ENCODE data around the gene AGAP1.

AGAP1 gene

DNA sequence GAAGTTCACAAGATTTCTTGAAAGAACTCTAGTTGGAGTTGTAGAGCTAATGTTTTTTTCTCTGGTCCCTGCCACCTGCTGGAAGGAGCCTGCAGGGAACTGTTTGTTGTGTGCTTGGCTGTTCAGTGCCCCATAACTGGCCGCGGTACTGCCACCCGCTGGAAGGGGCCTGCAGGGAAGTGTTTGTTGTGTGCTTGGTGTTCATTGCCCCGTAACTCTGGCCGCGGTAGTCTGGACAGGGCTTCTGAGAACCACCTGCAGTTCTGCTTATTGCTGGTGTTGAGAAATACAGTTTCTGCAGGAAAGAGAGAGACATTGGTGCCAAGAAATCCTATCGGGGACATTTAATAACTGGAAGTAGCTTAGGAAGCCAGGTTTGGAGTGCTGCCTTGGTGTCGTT is 58.1 kb downstream of the AGAP1 start:
- Mint-ChIP-seq H3K9me3 (no peaks in the 10 kb centered on the region), H3K36me3 (ENCODE audit: low read depth) (no peaks in the 10 kb centered on the region), H3K4me1 (ENCODE audit: low read depth) (no peaks in the 10 kb centered on the region), H3K27ac (no peak overlapping the region), H3K4me3 (no peak overlapping the region), H3K27me3 (ENCODE audit: low read depth) (peaks cover 6% of the 10 kb centered on the region)

DNA sequence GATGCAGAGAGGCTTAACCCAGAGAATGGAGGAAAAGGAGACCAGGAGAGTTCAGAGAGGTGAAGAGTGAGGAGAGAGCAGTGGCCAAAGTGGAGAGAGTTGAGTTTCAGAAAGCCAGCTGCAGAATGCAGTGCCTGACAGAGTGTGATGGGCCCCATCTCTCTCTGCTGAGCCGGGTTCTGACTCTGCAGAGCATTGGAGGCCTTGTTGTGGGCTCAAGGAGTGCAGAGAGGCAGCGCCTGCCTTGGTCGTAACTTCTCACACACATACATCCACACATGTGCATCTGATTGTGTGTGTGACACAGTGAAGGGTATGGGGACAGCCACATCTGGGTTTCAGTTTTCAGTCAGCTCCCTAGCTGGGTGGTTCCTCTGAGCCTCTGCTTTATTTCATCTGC is 58.8 kb downstream of the AGAP1 start:
- no peaks in the 10 kb centered on the region for H3K4me1 Mint-ChIP-seq (ENCODE audit: low read depth)
- H3K9me3 Mint-ChIP-seq = no peaks in the 10 kb centered on the region
- no peak overlapping the region for H3K27ac Mint-ChIP-seq
- H3K27me3 Mint-ChIP-seq (ENCODE audit: low read depth) = peaks cover 6% of the 10 kb centered on the region
- no peaks in the 10 kb centered on the region for H3K36me3 Mint-ChIP-seq (ENCODE audit: low read depth)
- no peak overlapping the region for H3K4me3 Mint-ChIP-seq

DNA sequence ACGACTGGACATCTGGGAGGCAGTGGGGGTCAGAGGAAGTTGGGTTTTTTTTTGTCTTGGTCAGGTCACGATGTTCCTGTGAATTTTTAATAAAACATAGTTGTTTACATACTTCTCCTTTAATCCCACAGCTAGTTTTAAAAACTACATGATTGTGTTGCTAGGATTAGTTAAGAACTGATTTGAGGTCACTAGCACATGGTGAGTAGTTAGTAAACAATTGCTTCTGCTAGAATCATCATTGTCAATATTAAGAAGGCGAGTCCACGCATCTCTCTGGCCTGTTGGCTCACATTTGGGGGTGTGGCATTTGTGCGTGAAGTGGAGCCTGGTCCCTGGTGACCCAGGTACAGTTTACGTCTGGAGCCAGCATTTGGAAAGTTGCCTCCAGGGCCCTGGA is 59.4 kb downstream of the AGAP1 start:
- Mint-ChIP-seq H3K9me3 (no peaks in the 10 kb centered on the region), H3K27me3 (ENCODE audit: low read depth) (peaks cover 6% of the 10 kb centered on the region), H3K4me1 (ENCODE audit: low read depth) (no peaks in the 10 kb centered on the region), H3K27ac (no peak overlapping the region), H3K4me3 (no peak overlapping the region), H3K36me3 (ENCODE audit: low read depth) (no peaks in the 10 kb centered on the region)

DNA sequence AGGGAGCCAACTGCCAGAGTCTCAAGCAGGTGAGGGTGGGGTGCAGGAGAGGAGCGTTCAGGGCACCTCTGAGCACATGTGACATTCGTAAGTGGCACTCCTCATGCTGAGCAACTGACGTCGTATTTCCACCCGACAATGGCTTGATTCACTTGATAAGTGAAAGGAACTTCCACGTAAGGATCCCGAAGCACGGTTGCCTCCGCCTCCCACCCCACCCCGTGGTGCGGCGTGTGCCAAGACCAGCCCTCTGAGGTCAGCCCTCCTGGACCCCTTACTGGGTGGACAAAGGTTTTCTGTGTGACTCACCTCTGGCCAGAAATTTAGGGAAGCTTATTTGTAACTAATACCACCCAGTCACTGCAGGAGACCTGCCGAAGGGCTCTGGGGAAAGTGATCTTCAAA is 59.9 kb downstream of the AGAP1 start:
- H3K4me1 Mint-ChIP-seq (ENCODE audit: low read depth) = no peaks in the 10 kb centered on the region
- H3K27me3 Mint-ChIP-seq (ENCODE audit: low read depth) = peaks cover 6% of the 10 kb centered on the region
- H3K9me3 Mint-ChIP-seq = no peaks in the 10 kb centered on the region
- no peaks in the 10 kb centered on the region for H3K36me3 Mint-ChIP-seq (ENCODE audit: low read depth)
- no peak overlapping the region for H3K4me3 Mint-ChIP-seq
- no peak overlapping the region for H3K27ac Mint-ChIP-seq

DNA sequence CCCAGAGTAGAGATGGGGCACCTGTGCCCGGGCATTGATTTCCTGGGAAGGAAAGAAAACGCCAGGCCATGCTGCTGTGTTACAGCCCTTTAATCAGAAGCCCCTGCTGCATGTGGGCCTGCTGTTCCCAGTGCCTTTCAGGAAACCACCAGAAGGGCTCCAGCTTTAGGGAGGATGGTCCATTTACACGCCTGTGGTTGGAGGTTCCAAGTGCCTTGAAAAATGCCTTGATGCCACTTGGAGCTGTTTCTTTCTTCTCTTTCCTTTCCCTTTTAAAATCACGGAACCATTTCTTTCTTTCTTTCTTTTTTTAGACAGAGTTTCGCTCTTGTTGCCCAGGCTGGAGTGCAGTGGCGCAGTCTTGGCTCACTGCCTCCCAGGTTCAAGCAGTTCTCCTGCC is 60.5 kb downstream of the AGAP1 start:
- Mint-ChIP-seq H3K4me3 (no peak overlapping the region), H3K4me1 (ENCODE audit: low read depth) (no peaks in the 10 kb centered on the region), H3K36me3 (ENCODE audit: low read depth) (no peaks in the 10 kb centered on the region), H3K27me3 (ENCODE audit: low read depth) (peaks cover 6% of the 10 kb centered on the region), H3K9me3 (no peaks in the 10 kb centered on the region), H3K27ac (no peak overlapping the region)

DNA sequence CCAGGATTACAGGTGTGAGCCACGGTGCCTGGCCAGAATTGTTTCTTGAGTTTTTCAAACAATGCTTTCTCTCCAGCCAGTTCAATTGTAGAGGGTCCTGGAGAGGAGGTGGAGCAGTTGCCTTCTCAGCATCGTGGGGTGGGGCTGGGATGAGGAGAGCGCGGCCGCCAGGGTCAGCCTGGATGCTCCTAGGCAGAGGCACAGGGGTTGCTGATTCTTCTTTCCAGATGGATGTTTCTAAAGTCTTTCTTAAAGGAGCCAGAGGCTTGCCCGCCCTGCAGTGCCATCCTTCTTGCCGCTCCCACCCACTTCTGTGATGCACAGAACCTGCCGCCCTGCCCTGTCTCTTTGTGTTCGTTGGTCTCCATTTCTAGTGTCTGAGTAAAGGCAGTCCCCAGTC is 61.1 kb downstream of the AGAP1 start:
- H3K4me3 Mint-ChIP-seq = no peak overlapping the region
- no peaks in the 10 kb centered on the region for H3K36me3 Mint-ChIP-seq (ENCODE audit: low read depth)

DNA sequence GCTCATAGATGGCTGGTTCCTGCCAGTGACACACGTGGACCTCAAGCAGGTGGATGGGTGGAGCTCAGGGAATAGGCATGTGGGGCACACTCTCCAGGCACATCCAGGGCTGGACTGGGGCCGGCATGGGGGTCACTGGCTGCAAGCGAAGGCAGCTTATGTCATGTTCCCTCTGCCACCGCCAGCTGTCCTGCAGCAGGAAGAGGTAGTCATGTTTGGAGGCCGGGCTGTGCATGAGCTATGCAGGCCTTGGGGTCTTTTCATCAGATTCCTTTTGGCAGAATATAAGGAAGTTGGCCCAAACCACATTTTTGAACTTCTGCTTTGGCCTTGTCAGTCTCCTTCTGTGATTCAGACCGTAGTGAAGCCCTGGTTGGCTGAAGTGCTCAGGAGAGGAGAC is 61.5 kb downstream of the AGAP1 start:
- Mint-ChIP-seq H3K4me3 (no peak overlapping the region), H3K4me1 (ENCODE audit: low read depth) (no peaks in the 10 kb centered on the region), H3K9me3 (no peaks in the 10 kb centered on the region), H3K27me3 (ENCODE audit: low read depth) (peaks cover 6% of the 10 kb centered on the region), H3K27ac (no peak overlapping the region), H3K36me3 (ENCODE audit: low read depth) (no peaks in the 10 kb centered on the region)

More for the DNA sequence above, 61.1 kb downstream of the AGAP1 start:
- peaks cover 6% of the 10 kb centered on the region for H3K27me3 Mint-ChIP-seq (ENCODE audit: low read depth)
- H3K27ac Mint-ChIP-seq = no peak overlapping the region
- no peaks in the 10 kb centered on the region for H3K9me3 Mint-ChIP-seq
- H3K4me1 Mint-ChIP-seq (ENCODE audit: low read depth) = no peaks in the 10 kb centered on the region

DNA sequence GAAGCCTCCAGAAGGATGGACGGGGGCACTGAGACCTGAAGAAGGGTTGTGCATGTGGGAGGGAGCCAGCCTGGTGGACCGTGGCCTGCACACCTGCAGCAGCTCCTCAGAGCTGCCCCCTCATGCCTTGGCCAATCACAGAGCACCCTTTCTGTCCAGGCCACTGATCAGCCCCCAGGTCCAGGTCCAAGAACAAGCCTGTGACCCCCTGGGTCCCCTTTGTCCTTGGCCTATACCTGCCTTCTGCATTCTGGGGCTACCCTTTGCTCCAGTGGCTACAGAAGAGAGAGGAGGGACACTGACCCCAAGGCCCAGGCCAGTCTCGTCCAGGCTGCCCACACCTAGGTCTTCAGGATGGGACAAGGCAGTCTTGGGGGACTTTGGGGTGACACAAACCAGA is 62.2 kb downstream of the AGAP1 start:
- no peaks in the 10 kb centered on the region for H3K4me1 Mint-ChIP-seq (ENCODE audit: low read depth)
- H3K27ac Mint-ChIP-seq = no peak overlapping the region
- H3K9me3 Mint-ChIP-seq = no peaks in the 10 kb centered on the region
- peaks cover 6% of the 10 kb centered on the region for H3K27me3 Mint-ChIP-seq (ENCODE audit: low read depth)
- no peaks in the 10 kb centered on the region for H3K36me3 Mint-ChIP-seq (ENCODE audit: low read depth)
- no peak overlapping the region for H3K4me3 Mint-ChIP-seq

DNA sequence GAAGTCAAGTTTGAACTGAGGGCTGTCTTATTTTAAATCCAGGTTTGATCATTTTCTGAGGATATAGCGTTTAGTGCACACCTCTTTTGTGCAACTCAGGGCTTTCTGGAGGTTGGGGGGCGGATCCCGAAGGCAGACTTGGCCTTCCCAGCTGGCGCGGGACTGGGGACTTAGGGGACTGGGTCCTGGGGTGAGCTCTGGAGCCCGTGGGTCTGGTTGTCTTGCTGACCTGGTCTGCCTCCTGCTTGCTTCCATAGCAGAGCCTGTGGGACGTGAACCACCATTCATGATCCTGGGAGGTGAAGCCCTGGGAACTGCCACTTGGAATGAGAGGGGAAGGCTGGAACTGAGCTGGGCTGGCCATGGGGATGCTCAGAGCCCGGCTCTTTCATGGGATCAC is 63.1 kb downstream of the AGAP1 start:
- H3K4me1 Mint-ChIP-seq (ENCODE audit: low read depth) = no peaks in the 10 kb centered on the region
- no peaks in the 10 kb centered on the region for H3K36me3 Mint-ChIP-seq (ENCODE audit: low read depth)
- no peaks in the 10 kb centered on the region for H3K9me3 Mint-ChIP-seq
- no peak overlapping the region for H3K27ac Mint-ChIP-seq
- H3K4me3 Mint-ChIP-seq = no peak overlapping the region
- H3K27me3 Mint-ChIP-seq (ENCODE audit: low read depth) = peaks cover 4% of the 10 kb centered on the region

DNA sequence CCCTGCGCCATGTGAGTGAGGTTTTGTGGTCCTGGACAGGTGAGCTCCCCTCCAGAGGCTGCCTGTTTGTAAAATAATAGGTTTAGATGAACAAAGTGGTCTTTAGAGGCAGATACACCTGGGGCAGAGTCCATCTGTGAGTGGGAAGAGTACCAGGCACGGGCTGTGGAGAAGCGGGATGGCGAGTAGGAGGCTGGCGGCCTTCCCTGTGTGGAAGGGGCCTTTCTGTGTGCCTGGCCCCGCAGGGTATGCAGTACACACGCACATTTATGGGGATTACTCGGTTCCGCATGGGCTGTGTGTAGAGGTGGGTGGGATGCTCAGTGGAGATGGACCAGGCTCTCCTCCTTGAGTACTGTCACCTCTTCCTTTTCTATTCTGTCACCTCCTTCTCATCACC is 64.1 kb downstream of the AGAP1 start:
- Mint-ChIP-seq H3K4me1 (ENCODE audit: low read depth) (no peaks in the 10 kb centered on the region), H3K4me3 (no peak overlapping the region), H3K27ac (no peak overlapping the region), H3K27me3 (ENCODE audit: low read depth) (no peaks in the 10 kb centered on the region), H3K9me3 (no peaks in the 10 kb centered on the region), H3K36me3 (ENCODE audit: low read depth) (no peaks in the 10 kb centered on the region)

DNA sequence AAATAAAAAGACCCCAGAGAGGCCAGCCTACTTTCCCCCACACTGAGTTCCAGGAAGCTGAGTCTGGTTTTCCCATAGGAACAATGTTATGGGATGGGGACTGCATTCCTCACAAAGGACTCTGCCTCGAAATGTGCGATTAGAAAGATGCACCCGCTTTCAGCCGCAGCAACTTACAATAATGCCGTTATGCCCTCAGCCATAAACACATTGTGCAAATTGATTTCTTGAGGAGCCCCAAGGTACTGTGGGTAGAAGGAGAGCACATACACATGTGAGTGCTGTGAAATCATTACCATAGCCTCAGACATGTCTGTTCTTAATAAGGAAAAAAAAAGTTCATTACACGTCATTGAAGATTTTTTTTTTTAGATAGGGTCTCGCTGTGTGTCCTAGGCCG is 64.7 kb downstream of the AGAP1 start:
- no peaks in the 10 kb centered on the region for H3K27me3 Mint-ChIP-seq (ENCODE audit: low read depth)
- no peaks in the 10 kb centered on the region for H3K9me3 Mint-ChIP-seq
- H3K36me3 Mint-ChIP-seq (ENCODE audit: low read depth) = no peaks in the 10 kb centered on the region
- no peak overlapping the region for H3K27ac Mint-ChIP-seq
- no peak overlapping the region for H3K4me3 Mint-ChIP-seq
- H3K4me1 Mint-ChIP-seq (ENCODE audit: low read depth) = no peaks in the 10 kb centered on the region

DNA sequence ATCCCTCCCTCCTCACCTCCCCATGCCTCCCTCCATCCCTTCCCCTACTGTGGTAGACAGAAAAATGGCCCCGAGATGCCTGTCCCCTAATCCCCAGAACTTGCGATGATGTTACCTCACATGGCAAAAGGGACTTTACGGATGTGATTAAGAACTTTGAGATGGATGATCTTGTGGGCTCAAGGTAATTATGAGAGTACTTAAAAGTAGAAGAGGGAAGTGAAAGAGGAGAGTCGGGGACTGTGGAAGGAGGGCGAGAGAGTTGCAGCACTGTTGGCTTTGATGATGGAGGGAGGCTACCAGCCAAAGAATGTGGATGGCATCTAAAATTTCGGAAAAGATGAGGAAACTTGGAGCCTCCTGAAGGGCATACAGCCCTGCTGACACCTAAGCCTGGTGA is 66.5 kb downstream of the AGAP1 start:
- no peaks in the 10 kb centered on the region for H3K36me3 Mint-ChIP-seq (ENCODE audit: low read depth)
- H3K27ac Mint-ChIP-seq = no peak overlapping the region
- no peaks in the 10 kb centered on the region for H3K4me1 Mint-ChIP-seq (ENCODE audit: low read depth)
- no peaks in the 10 kb centered on the region for H3K9me3 Mint-ChIP-seq
- H3K27me3 Mint-ChIP-seq (ENCODE audit: low read depth) = no peaks in the 10 kb centered on the region
- no peak overlapping the region for H3K4me3 Mint-ChIP-seq

DNA sequence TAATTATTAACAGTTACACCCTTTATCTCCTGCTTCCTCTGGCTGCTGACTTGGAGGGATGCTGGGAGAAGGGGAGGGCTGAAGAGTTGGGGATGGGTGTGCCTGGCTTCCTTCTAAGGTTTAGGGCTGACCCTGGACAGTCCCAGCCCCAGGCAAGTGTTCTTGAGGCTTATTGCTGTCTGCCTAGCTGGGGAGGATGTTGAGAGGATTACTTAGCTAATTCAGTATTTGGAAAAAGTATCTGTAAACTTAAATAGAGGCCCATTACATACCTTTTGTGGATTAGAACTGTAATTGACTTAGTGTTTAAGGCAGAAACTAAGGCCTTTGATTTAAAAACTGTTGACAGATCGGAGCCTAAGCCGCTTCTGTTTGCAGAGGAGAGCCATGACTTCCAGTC is 67.6 kb downstream of the AGAP1 start:
- Mint-ChIP-seq H3K27ac (no peak overlapping the region), H3K36me3 (ENCODE audit: low read depth) (no peaks in the 10 kb centered on the region), H3K9me3 (no peaks in the 10 kb centered on the region), H3K27me3 (ENCODE audit: low read depth) (no peaks in the 10 kb centered on the region), H3K4me1 (ENCODE audit: low read depth) (no peaks in the 10 kb centered on the region), H3K4me3 (no peak overlapping the region)

DNA sequence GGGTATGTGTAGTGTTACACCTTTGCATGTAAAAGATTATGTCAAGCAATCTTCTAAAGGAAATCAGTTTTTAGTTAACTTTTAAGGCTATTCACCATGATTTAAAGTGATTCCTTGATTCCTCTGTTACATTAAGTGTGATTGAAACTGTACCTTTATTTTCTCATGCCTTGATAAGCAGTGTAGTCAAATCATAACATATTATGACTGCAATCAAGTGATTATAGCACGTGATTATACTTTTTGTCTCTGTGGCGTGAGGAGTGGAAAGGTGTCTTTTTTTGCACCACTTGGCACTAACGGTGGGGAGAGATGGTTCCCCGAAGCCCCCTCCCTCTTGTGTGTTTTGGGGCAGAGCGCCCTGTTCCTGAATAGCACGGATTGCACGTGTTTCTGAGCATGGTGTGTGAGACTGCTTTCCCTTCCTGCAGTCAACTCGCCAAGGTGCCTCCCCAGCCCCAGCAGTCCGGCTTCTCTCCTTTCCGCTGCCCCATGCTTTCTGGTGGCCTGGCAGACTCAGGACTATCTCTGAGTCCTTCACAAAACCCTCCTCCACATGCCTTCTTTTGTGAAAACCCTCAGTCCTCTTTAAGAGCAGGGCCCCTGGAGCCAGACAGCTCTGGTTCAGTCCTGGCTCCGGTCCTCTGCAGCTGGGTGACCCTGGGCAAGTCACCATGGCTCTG is 68.4 kb downstream of the AGAP1 start:
- Mint-ChIP-seq H3K4me1 (ENCODE audit: low read depth) (no peaks in the 10 kb centered on the region), H3K27ac (no peak overlapping the region), H3K27me3 (ENCODE audit: low read depth) (no peaks in the 10 kb centered on the region), H3K9me3 (no peaks in the 10 kb centered on the region), H3K36me3 (ENCODE audit: low read depth) (no peaks in the 10 kb centered on the region), H3K4me3 (no peak overlapping the region)

DNA sequence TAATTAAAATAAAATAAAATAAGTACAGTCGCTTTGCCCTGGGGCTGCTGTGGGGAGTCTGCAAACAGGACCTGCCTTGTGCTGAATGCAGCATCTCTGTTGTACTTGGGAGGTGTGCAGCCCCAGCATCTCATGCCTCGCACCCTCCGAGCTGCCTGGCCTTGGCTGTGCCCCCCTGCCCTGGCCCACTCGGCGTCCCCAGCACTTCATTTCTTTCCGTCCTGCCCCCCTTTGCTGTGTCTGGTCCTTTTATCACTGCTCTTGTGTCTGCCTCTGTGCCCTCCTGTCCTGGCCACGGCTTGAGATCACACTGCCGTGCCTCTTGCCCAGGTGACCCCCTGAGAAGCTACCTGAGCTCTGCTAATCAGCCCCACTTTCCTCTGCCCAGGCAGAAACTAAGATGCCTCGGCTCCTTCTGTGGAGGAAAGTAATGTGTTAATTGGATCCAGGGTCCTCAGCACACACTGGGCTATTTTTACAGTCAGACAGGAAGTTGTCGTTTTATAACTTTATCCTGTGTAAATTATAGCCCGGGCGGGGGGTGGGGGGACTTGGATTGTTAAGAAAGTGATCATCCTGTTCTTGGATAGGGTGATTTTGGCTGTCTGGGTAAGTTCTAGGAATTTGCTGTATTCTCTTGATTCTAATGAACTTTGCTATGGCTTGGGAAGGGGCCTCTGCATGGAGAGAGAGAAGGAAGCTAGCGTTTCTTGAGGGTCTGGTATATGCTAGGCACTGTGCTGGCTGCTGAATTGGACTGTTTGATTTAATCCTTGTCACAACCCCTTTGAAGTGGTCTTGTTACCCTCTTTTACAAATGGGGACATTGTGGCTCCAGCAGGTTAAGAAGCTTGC is 69.4 kb downstream of the AGAP1 start:
- no peaks in the 10 kb centered on the region for H3K4me1 Mint-ChIP-seq (ENCODE audit: low read depth)
- no peaks in the 10 kb centered on the region for H3K27me3 Mint-ChIP-seq (ENCODE audit: low read depth)
- H3K36me3 Mint-ChIP-seq (ENCODE audit: low read depth) = no peaks in the 10 kb centered on the region
- H3K27ac Mint-ChIP-seq = no peak overlapping the region
- H3K4me3 Mint-ChIP-seq = no peak overlapping the region
- peaks cover 2% of the 10 kb centered on the region for H3K9me3 Mint-ChIP-seq

All from T-helper 1 cell treated with Interleukin-12 subunit alpha and Interleukin-12 subunit beta and Interleukin-4 antibody, amounts not matched to agents 30 μg/mL and 1 μg/mL, for 36 hours (primary cell).